GM18870 (cell line): Measurements from ENCODE around the gene CACNB3.

ENCODE experiments used
- ATAC-seq: cut with Tn5 transposase; IDR thresholded peaks from one replicate; pipeline ENCODE4 v1.9.1; 2021; ENCODE audit warnings: moderate library complexity; ENCODE audit not compliant: unreplicated experiment

CACNB3 gene

DNA sequence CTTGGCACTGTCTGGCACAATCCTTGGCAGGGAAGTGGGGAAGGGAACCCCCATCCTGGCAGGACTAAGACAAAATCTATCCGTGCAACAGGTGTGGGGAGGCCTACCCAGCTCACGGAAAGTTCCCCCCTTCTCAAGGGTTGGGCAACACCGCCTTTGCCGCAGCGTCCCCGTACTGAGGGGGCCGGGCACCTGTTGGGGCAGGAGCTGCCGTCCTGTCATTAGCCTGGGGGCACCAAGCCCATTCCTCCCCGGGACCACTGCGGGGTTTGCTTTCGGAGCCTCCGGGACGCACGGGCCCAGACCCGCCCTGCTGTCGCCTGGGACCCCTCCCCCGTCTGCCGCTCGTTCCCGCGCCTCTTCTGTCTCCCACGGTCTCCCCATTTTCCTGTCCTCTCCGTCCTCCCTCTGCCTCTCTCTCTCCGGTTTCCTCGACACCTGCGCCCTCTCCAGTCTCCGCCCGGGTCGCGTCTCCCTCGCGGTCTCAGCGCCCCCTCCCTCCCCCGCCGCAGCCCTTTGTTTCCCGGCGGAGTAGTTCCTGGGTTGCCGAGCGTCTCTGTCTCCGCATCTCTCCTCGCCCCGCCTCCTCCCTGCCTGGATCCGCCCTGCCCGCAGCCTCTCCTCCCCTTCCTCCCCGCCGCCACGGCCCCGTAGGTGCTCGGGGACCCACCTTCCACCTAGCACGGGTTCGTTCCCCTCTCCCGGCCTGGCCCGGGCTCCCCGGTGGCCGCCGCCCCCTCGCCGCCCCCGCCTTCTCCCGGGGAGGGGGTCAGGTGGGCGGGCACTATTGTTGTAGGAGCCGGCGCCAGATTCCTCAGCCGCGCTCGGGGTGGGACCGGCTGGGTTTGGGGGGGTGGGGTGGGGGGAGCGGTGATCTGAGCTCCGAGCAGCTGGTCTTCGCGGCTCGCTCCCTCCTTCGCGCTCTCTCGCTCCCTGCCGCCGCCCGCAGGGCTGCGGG is at the start of gene CACNB3:
Gene CACNB3 (plus strand): TSS at position 624 of the 958 bp plus-strand sequence. CDS start 434 bp downstream, outside the sequence.
- no peak for ATAC-seq

DNA sequence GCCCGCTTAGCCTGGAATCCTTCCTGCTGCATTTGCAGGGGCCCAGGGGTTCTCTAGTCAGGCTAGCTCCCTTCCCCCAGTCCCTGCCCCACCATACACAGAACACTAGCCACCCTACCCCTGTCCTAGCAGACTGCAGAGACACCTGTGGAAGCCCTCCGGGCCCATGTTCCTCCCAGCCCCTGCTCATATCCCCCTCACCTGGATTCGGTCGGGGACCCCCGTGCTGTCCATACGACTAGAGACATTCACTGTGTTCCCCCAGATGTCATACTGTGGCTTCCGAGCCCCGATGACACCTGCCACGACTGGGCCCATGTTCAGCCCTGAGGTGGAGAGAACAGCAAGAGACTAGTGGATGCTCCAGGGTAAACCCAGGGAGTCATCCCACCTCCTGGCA is 49.6 kb upstream of the CACNB3 start:
- no peak for ATAC-seq

DNA sequence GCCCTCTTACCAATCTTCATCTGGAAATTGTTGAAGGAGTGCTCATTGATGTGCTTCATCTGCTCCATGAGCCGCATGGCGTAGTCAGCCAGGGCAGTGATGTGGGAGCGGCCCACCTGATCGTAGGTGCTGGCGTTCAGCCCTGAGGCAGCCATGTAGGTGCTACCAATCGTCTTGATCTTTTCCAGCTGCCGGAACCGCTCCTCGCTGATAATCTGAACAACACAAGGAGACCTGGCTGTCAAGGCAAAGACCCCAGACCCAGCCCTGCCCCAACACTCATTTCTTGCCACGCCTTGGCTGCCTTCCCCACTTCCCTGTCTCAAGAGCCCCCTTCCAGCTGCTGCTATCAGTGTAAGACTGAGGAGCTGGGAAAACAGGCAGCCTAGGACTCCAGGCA is 47.5 kb upstream of the CACNB3 start:
- no peak for ATAC-seq

DNA sequence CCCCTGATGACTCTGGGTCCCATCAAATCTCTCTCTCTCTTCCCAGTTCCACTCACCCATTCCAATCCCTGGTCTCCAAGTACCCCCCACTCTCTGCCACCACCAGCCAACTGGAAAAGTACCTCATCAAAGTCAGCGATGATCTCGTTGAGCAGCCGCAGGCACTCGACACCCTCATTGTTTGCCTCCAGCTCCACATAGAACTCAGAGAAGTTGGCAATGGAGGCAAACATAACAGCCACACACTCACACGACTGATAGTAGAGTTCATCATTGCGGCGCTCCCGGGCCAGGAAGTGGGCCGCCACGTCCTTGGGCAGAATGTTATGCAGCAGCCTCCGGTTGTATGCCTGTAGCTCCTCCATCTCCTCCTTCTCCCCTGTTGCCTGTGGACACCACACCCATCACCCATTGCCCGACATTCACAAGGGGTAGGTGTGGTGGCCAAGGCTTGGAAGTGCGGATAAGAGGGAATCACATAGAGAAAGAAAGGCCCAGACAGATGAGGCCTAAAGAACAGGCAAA is 46.6 kb upstream of the CACNB3 start:
- ATAC-seq: no peak

DNA sequence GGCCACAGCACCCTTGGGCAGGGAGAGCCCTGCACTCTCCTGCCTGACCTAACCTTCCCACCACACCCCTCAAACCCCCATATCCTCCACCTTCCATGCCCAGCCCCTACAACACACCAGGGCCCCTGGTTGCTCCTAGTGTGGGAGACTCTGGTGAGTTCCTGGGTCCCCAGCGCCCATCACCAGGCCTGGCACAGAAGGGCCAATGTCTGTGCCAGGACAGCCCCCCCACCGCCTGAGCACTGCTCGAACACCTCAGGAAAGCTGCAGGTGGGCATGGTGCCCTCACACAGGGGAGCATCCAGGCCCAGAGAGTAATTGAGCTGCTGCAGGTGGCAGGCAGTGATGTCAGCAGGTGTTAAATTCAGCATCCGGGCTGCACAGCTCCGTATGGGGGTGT is 44.6 kb upstream of the CACNB3 start:
- ATAC-seq: no peak

DNA sequence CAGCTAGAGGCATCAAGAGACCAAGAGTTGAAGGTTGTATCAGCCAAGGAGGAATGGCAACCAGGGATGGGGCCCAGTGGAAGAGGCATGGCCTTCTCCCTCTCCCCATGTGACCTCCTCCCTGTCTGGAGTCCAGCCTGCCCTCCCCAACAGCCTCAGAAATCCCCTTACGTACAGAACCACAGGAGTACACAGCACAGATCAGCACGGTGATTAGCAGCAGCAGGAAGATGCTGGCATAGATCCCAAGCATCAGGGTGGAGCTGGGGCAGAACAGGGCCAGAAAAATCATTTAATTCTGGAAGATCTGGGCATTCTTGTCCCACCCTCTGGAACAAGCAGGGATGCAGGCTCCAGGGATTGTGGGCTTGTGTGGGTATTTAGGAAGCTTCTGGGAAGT is 43.8 kb upstream of the CACNB3 start:
- no peak for ATAC-seq

DNA sequence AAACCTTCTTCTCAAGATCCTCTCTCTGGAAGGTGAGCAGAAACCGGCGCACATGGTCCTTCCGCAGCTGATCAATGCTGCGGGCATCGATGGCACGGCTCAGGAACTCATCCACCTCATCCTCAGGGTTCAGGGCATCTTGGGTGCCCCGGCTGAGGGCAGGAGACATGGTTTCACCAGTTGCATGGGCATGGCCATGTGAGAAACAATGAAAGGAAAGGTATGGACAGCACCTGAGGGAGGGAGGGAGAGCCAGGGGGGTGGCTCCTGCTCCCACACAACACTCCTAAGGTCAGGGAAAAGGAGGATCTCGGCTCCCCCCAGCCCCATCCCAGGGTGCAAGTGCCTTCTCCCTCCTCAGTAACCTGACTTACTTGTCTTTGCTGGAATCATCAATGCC is 43.0 kb upstream of the CACNB3 start:
- no peak for ATAC-seq

DNA sequence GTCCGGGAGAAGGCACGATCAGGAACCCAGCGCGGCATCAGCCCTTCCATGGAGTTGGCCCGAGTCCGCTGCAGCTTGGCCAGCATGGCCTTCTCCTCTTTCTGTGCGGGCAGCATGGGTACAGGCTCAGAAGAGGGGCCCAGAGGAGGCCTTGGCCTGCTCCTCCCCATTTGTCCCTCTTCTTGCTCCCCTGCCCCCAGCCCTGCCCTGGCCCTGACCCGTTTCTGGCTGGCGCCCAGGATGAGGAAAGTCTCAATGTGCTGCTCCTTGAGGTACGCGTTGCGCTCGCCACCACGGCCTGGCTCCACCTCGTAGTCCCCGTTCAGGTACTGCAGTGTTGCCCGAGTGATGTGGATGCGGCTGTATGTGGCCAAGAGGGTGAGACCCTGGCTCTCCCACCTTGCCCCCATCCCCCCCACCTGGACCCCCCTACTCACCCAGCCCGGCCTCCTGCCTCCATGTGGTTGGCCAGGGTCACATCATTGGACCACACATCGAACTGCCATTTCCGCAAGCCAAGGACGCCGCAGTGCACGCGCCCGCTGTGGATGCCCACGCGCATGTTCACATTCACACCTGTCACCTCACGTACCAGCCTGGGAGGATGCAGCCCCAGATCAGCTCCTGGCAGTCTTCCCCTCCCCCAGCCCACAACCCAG is 42.2 kb upstream of the CACNB3 start:
- ATAC-seq: no peak

DNA sequence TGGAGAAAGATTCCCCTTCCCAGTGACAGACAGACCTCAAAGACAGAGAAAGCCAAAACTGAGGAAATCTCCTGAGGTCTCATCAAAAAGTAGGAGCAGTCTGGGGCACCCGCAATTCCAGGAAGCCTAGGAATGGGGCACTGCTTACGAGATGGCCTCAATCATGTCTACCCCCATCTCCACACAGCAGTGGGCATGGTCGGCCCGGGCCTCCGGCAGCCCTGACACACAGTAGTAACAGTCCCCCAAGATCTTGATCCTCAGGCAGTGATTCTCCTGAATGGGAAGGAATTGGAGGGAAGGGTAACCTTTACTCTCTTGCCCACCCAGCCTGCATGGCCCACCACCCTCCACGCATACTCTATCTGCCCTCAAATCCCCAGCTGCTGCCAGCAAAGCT is 41.3 kb upstream of the CACNB3 start:
- no peak for ATAC-seq

DNA sequence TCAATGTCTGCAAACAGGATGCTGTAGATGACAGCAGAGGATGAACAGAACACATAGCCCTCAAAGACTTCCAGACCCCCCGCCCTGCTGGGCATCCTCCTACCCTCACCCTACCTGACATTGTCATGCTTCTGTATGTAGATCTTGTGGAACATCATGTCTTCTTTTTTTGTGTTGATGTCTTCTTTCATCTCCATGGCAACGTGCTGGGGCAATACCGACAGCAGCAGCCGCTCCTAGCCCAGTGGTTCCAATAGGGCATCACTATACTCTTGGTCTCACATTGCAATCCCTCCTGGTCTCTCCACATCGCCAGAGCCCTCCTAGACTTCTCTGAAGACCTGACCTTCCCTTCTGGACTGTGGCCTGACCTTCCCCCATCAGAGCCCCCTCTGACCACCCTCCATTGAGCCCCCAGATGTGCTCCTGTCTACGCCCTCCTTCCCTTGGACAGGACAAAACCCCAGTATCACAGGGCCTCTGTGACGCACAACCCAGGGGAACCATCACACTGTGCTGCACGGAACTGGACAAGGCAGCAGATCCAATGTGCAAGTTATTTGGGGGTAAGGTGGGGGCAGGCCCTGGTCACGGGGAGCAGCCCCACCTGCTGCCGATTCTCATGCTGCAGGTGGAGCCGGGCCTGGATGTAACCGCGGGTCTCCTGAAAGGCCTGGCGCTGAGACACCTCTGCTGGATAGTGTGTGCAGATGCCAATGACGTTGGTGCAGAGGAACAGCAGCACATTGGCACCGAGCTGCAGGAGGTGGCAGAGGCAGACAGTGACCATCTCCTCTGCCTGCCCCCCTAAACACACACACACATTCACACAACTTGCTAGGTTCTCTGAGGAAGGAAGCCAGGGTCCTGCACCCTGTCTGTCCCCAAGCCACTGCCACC is 40.5 kb upstream of the CACNB3 start:
- ATAC-seq: no peak

DNA sequence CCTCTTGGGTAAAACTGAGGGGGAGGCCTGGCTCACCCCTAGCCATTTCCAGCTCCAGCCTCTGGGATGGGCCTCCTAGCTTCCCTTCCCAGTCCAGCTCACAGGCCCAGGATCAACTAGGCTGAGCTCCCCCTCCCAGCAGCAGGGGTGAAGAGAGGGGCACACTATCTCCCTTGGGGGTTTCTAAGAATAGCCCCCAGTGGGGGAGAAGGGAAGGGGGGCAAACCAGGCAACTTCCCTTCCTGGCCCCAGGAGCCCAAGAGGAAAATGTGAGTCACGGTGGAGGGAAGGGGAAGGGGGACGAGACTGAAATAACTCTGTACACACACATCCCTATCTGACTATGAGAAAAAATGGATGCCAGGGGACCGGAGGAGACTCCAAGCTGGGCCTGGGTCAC is 38.4 kb upstream of the CACNB3 start:
- ATAC-seq: no peak

DNA sequence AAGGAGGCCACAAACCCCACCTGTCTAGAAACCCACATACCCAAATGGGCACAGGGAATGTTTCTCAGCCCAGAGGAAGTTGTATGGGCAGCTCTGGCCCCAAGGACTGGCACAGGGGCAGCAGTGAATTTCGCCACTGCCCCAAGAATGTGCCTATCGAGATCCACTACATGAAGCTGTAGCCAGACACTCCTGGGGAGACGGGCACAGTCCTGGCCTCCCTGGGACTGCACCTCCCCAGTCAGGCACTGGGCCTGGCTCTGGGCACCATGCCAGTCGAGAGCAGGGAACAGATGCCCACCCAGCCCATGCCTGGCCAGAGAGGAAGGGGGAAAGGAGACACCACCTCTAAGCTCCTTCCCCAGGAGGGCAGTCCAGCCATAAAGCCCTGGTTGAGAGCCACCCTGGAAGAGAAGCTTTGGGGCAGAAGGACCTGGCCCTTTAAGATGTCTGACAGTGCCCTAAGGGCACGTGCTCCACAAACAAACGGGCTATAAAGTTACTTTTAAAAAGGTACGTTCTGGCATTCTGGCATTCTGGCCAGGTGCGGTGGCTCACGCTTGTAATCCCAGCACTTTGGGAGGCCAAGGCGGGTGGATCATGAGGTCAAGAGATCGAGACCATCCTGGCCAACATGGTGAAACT is 37.8 kb upstream of the CACNB3 start:
- no peak for ATAC-seq

DNA sequence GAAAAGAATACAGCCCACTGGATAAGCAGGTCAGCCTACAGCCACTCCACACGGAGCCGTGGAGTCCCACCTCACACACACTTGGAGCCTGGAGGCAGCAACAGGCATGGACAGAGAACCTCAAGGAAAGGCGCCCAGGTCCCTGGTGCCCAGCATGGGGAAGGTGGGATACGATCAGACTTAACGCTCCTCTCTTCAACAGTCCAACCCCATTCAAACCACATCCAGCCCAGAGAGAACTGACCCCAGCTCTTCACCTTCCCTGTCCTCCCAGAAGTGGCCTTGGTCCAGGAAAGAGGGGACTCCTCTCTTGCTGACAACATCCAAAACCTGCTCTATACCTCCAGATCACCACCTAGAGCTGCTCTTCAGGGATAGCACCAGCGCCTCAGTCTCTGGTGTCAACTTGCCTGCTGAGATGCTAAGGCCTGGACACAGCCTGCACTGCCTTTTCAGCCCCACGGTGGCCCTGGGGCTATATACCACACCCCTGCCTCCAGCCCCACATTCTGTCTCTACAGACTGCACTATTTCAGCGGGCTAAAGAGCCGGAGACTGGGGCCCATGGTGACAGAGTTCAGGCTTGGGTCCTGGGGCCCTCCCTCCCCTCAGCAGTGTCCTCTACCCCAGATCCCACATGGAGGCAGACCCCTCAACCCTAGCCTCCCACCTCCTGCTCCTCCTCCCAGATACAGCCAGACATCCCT is 36.4 kb upstream of the CACNB3 start:
- ATAC-seq: no peak

DNA sequence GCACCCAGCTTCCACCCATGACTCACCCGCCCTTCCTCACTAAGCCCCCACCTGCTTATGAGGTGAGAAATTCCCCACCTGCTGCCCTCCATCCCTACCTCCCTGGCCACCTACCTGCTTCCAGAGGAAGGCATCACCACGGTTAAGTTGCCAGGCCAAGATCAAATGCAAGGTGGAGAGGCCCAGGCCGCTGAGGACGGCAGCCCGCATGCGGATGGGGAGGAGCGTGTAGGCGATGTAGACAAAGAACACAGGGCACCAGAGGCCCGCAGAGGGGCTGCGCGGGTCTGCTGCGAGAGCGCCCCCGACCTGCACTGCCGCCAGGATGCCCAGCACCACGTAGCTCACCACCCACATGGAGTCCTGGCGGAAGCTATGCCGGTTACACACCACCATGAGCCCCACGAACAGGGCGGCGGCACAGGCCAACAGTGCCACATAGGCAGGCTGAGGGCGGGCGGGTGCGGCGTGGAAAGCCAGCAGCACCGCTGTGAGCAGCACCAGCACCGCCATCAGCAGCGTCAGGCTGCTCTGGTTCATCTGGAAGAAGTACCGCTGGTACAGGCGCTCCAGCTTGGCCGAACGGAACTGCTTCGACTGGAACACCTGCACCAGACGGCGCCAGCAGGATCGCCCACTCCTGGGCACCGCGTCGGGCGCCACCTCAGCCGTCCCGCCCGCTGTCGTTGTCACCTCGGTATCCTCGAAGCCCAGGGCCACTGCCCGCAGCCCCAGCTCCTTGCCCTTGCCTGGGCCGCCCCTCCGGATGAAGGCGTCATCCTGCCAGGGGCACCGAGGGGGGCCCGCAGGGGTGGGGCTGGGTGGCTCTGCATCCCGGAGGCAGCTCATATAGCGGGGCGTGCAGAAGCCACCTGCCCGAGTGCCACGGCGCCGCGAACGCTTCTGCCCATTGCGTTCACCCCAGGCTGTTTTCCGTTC is 35.6 kb upstream of the CACNB3 start:
- no peak for ATAC-seq

DNA sequence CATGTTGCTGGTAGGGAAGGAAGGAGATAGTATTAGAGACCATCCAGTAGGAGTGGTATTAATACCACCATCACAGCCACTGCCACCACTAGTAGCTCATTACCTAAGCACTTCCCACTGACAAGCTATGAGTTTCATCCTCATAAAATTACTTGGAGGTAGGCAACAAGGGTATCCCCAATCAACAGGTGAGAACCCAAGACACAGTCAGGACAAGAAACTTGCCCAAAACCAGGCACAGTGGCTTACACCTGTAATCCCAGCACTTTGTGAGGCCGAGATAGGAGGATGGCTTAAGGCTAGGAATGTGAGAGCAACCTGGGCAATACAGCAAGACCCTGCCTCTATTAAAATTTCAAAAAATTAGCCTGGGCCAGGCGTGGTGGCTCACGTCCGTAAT is 34.9 kb upstream of the CACNB3 start:
- no peak for ATAC-seq

DNA sequence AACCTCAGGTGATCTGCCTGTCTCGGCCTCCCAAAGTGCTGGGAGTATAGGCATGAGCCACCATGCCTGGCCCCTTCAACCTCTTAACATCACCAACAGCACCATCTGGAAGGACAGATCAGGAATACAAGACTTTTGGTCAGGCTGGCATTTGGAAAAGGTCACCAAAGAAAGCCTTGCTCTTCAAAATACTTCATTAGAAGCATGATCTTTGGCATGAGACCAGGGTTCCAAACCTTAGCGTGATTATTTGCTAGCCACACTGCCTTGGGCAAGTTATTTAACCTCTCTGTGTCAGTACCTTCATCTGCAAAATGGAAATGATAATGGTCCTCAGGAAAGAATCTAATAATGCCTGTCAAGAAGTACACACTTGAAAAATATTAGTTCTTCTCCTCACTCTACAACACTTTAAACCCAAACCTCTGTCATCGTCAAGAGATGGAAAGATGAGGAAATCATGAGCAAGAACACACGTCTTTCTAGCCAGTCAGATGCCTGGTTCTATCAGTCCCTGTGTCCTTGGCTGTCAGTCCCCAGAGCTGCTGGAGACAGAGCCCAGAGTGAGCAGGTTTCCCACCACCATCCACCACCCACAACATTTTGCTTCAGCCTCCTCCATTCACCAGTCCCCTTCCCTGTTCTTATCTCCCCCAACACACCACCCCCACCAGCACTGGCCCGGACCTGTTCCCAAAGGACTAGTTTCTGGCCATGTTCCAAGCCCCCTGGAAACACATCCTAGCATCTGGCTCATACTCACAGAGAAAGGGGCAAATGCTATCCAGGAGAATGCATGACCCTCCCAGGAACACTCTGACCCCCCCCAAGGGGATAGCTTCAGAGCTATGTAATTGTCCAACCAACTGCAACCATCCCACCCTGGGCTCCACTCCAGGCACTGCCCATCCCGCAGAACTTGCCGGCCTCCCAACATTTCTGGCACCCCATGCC is 31.4 kb upstream of the CACNB3 start:
- no peak for ATAC-seq

DNA sequence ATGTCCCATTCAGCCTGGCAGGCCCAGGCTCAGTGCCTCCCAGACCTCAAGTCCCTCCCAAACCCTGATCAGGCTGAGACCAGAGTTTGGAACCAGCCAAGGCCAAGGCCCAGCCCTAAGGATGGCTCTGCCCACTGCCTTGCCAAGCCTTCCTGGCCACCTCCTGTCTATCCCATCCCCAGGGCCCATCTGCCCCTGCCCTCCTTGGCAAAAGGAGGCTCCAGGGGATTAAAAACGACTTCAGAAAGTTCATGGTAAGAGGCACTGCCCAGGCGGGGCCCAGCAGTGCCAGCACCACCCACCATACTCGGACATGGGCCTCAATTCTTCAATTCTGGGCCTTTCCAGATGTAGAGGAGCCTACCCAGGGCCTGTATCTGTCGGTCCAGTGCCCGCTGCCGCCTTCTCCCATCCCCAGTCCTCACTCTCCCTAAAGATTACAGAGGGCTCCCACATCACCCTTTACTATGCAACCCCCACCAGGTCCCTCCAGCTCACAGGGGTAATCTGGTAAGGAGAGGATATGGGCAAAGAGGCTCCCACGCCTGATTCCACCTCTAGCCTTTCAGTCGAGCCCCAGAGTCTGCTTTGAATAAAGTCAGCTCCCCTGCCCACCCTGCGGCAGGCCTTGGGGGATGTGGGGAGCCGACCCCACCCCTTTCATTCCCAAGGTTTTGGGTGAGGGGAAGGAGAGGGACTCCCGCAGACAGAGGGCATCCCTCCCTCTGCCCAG is 30.3 kb upstream of the CACNB3 start:
- ATAC-seq: no peak
